Liver (tissue), 9 donors: ENCODE results near the gene SNAP25. TPM values are rescaled to one million over a fixed set of nuclear protein-coding genes. Genes with fewer than 3 reads are reported as not detected.

Experiments used
- DNase-seq: peaks from one replicate; pipeline ENCODE4 v3.0.0-alpha.2; 2017; ENCODE audit warnings: low spot score
- H3K27ac ChIP-seq, 2 donors: one replicate each; pipeline ENCODE4 v1.7.0; 2013; ENCODE audit warnings: inconsistent platforms in 2 of 2, low read length in 2 of 2, control low read depth in 1 of 2, low read depth in 1 of 2, mild to moderate bottlenecking in 1 of 2
- H3K27me3 ChIP-seq, 4 donors: one replicate each; pipeline versions ENCODE4 v1.6.1 to v1.7.0; 2013; ENCODE audit warnings: low read length in 3 of 4, inconsistent platforms in 1 of 4, mild to moderate bottlenecking in 1 of 4, moderate library complexity in 1 of 4; ENCODE audit not compliant: control insufficient read depth in 4 of 4, insufficient read depth in 4 of 4
- H3K36me3 ChIP-seq, 4 donors: one replicate each; pipeline versions ENCODE4 v1.6.1 to v1.7.0; 2013; ENCODE audit warnings: low read length in 3 of 4, mild to moderate bottlenecking in 3 of 4, low read depth in 1 of 4, moderate library complexity in 1 of 4; ENCODE audit not compliant: control insufficient read depth in 4 of 4, insufficient read depth in 3 of 4
- H3K4me1 ChIP-seq, 4 donors: one replicate each; pipeline versions ENCODE4 v1.6.1 to v1.7.0; 2013; ENCODE audit warnings: low read length in 3 of 4, mild to moderate bottlenecking in 3 of 4, moderate library complexity in 1 of 4; ENCODE audit not compliant: control insufficient read depth in 4 of 4, insufficient read depth in 4 of 4
- H3K4me3 ChIP-seq, 3 donors: one replicate each; pipeline versions ENCODE4 v1.6.1 to v1.7.0; 2013; ENCODE audit warnings: low read length in 3 of 3, control low read depth in 1 of 3, low read depth in 1 of 3, mild to moderate bottlenecking in 1 of 3
- H3K9ac ChIP-seq, 2 donors: one replicate each; pipeline ENCODE4 v1.7.0; 2013; ENCODE audit warnings: low read length in 2 of 2, mild to moderate bottlenecking in 2 of 2, moderate library complexity in 2 of 2, control low read depth in 1 of 2, low read depth in 1 of 2
- H3K9me3 ChIP-seq, 4 donors: one replicate each; pipeline versions ENCODE4 v1.6.1 to v1.7.0; 2013; ENCODE audit warnings: low read length in 3 of 4; ENCODE audit not compliant: control insufficient read depth in 4 of 4
- ATF3 ChIP-seq: IDR thresholded peaks from 2 replicates; pipeline ENCODE4 v1.6.1; 2016; ENCODE audit warnings: antibody characterized with exemption
- EGR1 ChIP-seq, 2 donors: IDR thresholded peaks; 2 replicates each; pipeline ENCODE4 v1.6.1; 2016 to 2018; ENCODE audit warnings: antibody characterized with exemption in 2 of 2, low read depth in 2 of 2
- FOXA1 ChIP-seq: IDR thresholded peaks from 2 replicates; pipeline ENCODE4 v1.6.1; 2016; ENCODE audit warnings: antibody characterized with exemption
- GABPA ChIP-seq, 2 donors: IDR thresholded peaks in 1 of 2; conservative IDR thresholded peaks in 1 of 2; 2 replicates each; pipeline ENCODE4 v1.6.1; 2016; ENCODE audit warnings: antibody characterized with exemption in 2 of 2, mild to moderate bottlenecking in 1 of 2, moderate library complexity in 1 of 2
- HNF4A ChIP-seq, 2 donors: conservative IDR thresholded peaks; 2 replicates each; pipeline ENCODE4 v1.6.1; 2016; ENCODE audit warnings: antibody characterized with exemption in 2 of 2, mild to moderate bottlenecking in 2 of 2
- HNF4G ChIP-seq: IDR thresholded peaks from 2 replicates; pipeline ENCODE4 v1.6.1; 2016; ENCODE audit warnings: antibody characterized with exemption
- JUND ChIP-seq, 2 donors: IDR thresholded peaks; 2 replicates each; pipeline ENCODE4 v1.6.1; 2016; ENCODE audit warnings: antibody characterized with exemption in 2 of 2
- MAX ChIP-seq: IDR thresholded peaks from 2 replicates; pipeline ENCODE4 v1.6.1; 2016; ENCODE audit warnings: antibody characterized with exemption
- NR2F2 ChIP-seq: IDR thresholded peaks from 2 replicates; pipeline ENCODE4 v1.6.1; 2016; ENCODE audit warnings: antibody characterized with exemption
- RAD21 ChIP-seq, 2 donors: IDR thresholded peaks; 2 replicates each; pipeline ENCODE4 v1.6.1; 2016; ENCODE audit warnings: antibody characterized with exemption in 2 of 2, mild to moderate bottlenecking in 2 of 2
- REST ChIP-seq: IDR thresholded peaks from 2 replicates; pipeline ENCODE4 v1.6.1; 2016; ENCODE audit warnings: antibody characterized with exemption, mild to moderate bottlenecking
- RXRA ChIP-seq, 2 donors: IDR thresholded peaks; 2 replicates each; pipeline ENCODE4 v1.6.1; 2017 to 2018; ENCODE audit warnings: antibody characterized with exemption in 2 of 2, mild to moderate bottlenecking in 1 of 2
- YY1 ChIP-seq: IDR thresholded peaks from 2 replicates; pipeline ENCODE4 v1.6.1; 2016; ENCODE audit warnings: antibody characterized with exemption, mild to moderate bottlenecking
- ZBTB33 ChIP-seq: IDR thresholded peaks from 2 replicates; pipeline ENCODE4 v1.6.1; 2016; ENCODE audit warnings: antibody characterized with exemption
- WGBS: extraction: QIAGEN DNeasy Blood & Tissue Kit; methylation state at CpG from one replicate; pipeline ENCODE4 v1.1.7; 2013; 5-methylcytosine and 5-hydroxymethylcytosine counted together
- polyA plus RNA-seq, 2 donors: library from polyadenylated mRNA; stranded (reverse) in 1 of 2; unstranded in 1 of 2; fragments of 200-250 nt in 1 of 2; fragments of >200 nt in 1 of 2; fragmentation: Nextera tagmentation in 1 of 2; extraction: Ambion mirVana in 1 of 2; gene quantifications; one replicate each; pipeline versions ENCODE4 v1.2.1 to v1.2.3, GENCODE V29; 2013 to 2015
- total RNA-seq, 2 donors: library from RNA; depleted of rRNA; stranded (reverse); fragments of >200 nt; gene quantifications; one replicate each; pipeline ENCODE4 v1.2.3, GENCODE V29; 2014
- donor health status: healthy.
- donor health status: healthy.
- donor health status: healthy.
- donor health status: healthy.
- donor health status: healthy.

SNAP25 gene
- total and polyA plus RNA-seq, 4 donors, result 0.32 to 2.7 (median 0.56) TPM

GRCh38 chr20:10228330-10228729 lies 9.7 kb downstream of the SNAP25 start:
- Histone ChIP-seq H3K4me3 (no peak overlapping the region), H3K27ac (no peak overlapping the region), H3K9me3 (no peaks in the 10 kb centered on the region), H3K4me1 (no peaks in the 10 kb centered on the region), H3K36me3 (no peaks in the 10 kb centered on the region), H3K27me3 (no peaks in the 10 kb centered on the region), H3K9ac (no peak overlapping the region)
- DNase-seq, result no peak
- WGBS, result 56% methylated on average over 2 of the region's 2 CpGs
- TF ChIP-seq ZBTB33 (no peak), HNF4G (no peak), RXRA (IDR thresholded peaks at IDR 0.05) (no peak), RAD21 (IDR thresholded peaks at IDR 0.05) (no peak), REST (no peak), EGR1 (IDR thresholded peaks at IDR 0.05; ENCODE audit: low read depth in 2 of 2) (no peak), YY1 (no peak), FOXA1 (no peak), MAX (no peak), GABPA (IDR thresholded peaks at IDR 0.05 in 1 of 2, conservative IDR thresholded peaks at IDR 0.05 in 1 of 2) (no peak), JUND (IDR thresholded peaks at IDR 0.05) (no peak)

GRCh38 chr20:10231290-10231689 lies 12.7 kb downstream of the SNAP25 start:
- H3K9me3 ChIP-seq, result no peaks in the 10 kb centered on the region
- H3K27me3 ChIP-seq, result no peaks in the 10 kb centered on the region
- no peak overlapping the region for H3K9ac ChIP-seq
- TF ChIP-seq ZBTB33 (no peak), GABPA (IDR thresholded peaks at IDR 0.05 in 1 of 2, conservative IDR thresholded peaks at IDR 0.05 in 1 of 2) (no peak), NR2F2 (no peak), ATF3 (no peak), RXRA (IDR thresholded peaks at IDR 0.05) (no peak), MAX (no peak), HNF4A (conservative IDR thresholded peaks at IDR 0.05) (no peak), YY1 (no peak), JUND (IDR thresholded peaks at IDR 0.05) (no peak)
- no peaks in the 10 kb centered on the region for H3K4me1 ChIP-seq
- no peak for DNase-seq
- H3K27ac ChIP-seq, result no peak overlapping the region
- no peaks in the 10 kb centered on the region for H3K36me3 ChIP-seq
- no peak overlapping the region for H3K4me3 ChIP-seq
